ENCODE results near the gene C2orf92. TPM values are rescaled to one million over a fixed set of nuclear protein-coding genes. Genes with fewer than 3 reads are reported as not detected.

Gene C2orf92
- polyA plus RNA-seq, 3 donors = 7.9 TPM; not detected in 2

GRCh38 chr2:97728091-97728731 lies 58.7 kb downstream of the C2orf92 start:
- Histone ChIP-seq H2AFZ (ENCODE audit: insufficient read depth, low read depth, low read length, poor library complexity, severe bottlenecking) (no peak overlapping the region), H3K27ac (ENCODE audit: low read depth in 1 of 2, low read length in 2 of 2) (no peak overlapping the region), H3K27me3 (ENCODE audit: control insufficient read depth in 2 of 2, insufficient read depth in 2 of 2, low read length in 2 of 2) (no peaks in the 10 kb centered on the region), H4K20me1 (ENCODE audit: insufficient read depth, low read length) (no peaks in the 10 kb centered on the region), H3K4me1 (ENCODE audit: control insufficient read depth in 1 of 2, insufficient read depth in 2 of 2, low read length in 2 of 2) (no peaks in the 10 kb centered on the region), H3K36me3 (replicated peaks in 1 of 2; ENCODE audit: control insufficient read depth in 1 of 2, insufficient read depth in 2 of 2, low read length in 2 of 2) (no peaks in the 10 kb centered on the region), H3K9ac (ENCODE audit: insufficient read depth, low read length, poor library complexity, severe bottlenecking) (no peak overlapping the region), H3K4me3 (replicated peaks in 1 of 3; ENCODE audit: low read depth in 2 of 3, low read length in 3 of 3) (no peak overlapping the region), H3K4me2 (replicated peaks; ENCODE audit: extremely low read depth, low read length, poor library complexity, severe bottlenecking) (no peak overlapping the region), H3K9me3 (replicated peaks in 1 of 2; ENCODE audit: control insufficient read depth in 1 of 2, insufficient read depth in 1 of 2, low read length in 2 of 2) (peaks cover 0 to 18% of the 10 kb centered on the region in 2 donors), H3K79me2 (ENCODE audit: insufficient read depth, low read length) (no peaks in the 10 kb centered on the region)
- 80% methylated on average over 12 of the region's 12 CpGs for WGBS (ENCODE audit: insufficient coverage)
- Mint-ChIP-seq H3K36me3 (no peaks in the 10 kb centered on the region), H3K27me3 (ENCODE audit: low read depth in 3 of 3) (peaks cover 0 to 12% (median 4%) of the 10 kb centered on the region in 3 donors), H3K9me3 (peaks cover 8 to 26% (median 17%) of the 10 kb centered on the region in 7 donors), H3K4me3 (no peak overlapping the region), H3K4me1 (no peaks in the 10 kb centered on the region), H3K27ac (no peak overlapping the region)
- DNase-seq = no peak
- intact Hi-C loops (cut with micrococcal nuclease) = no loop called here
- TF ChIP-seq CTCF (IDR thresholded peaks at IDR 0.05) = no peak

- no peak for DNase-seq
- no peaks in the 10 kb centered on the region for H3K27me3 ChIP-seq (ENCODE audit: control insufficient read depth in 2 of 2, insufficient read depth in 2 of 2, low read length in 2 of 2)
- Mint-ChIP-seq H3K27ac (no peak overlapping the region), H3K4me3 (no peak overlapping the region), H3K36me3 (no peaks in the 10 kb centered on the region), H3K4me1 (no peaks in the 10 kb centered on the region), H3K27me3 (ENCODE audit: low read depth in 3 of 3) (peaks cover 0 to 2% (median 1%) of the 10 kb centered on the region in 3 donors), H3K9me3 (peaks cover 0 to 21% (median 13%) of the 10 kb centered on the region in 7 donors)
- H3K9ac ChIP-seq (ENCODE audit: insufficient read depth, low read length, poor library complexity, severe bottlenecking) = no peak overlapping the region
- H2AFZ ChIP-seq (ENCODE audit: insufficient read depth, low read depth, low read length, poor library complexity, severe bottlenecking) = no peak overlapping the region
- H3K27ac ChIP-seq (ENCODE audit: low read depth in 1 of 2, low read length in 2 of 2) = no peak overlapping the region
- H3K79me2 ChIP-seq (ENCODE audit: insufficient read depth, low read length) = no peaks in the 10 kb centered on the region
- peaks cover 0 to 11% of the 10 kb centered on the region in 2 donors for H3K9me3 ChIP-seq (replicated peaks in 1 of 2; ENCODE audit: control insufficient read depth in 1 of 2, insufficient read depth in 1 of 2, low read length in 2 of 2)
- TF ChIP-seq CTCF (IDR thresholded peaks at IDR 0.05) = no peak
- no peaks in the 10 kb centered on the region for H3K36me3 ChIP-seq (replicated peaks in 1 of 2; ENCODE audit: control insufficient read depth in 1 of 2, insufficient read depth in 2 of 2, low read length in 2 of 2)
- no peaks in the 10 kb centered on the region for H4K20me1 ChIP-seq (ENCODE audit: insufficient read depth, low read length)
- H3K4me3 ChIP-seq (replicated peaks in 1 of 3; ENCODE audit: low read depth in 2 of 3, low read length in 3 of 3) = no peak overlapping the region
- intact Hi-C loops (cut with micrococcal nuclease) = no loop called here
- no peak overlapping the region for H3K4me2 ChIP-seq (replicated peaks; ENCODE audit: extremely low read depth, low read length, poor library complexity, severe bottlenecking)
- no CpG with 5 or more reads among the region's 1 CpG for WGBS (ENCODE audit: insufficient coverage)
- no peaks in the 10 kb centered on the region for H3K4me1 ChIP-seq (ENCODE audit: control insufficient read depth in 1 of 2, insufficient read depth in 2 of 2, low read length in 2 of 2)
Measured at GRCh38 chr2:97730245-97730644, 60.7 kb downstream of the C2orf92 start.
